T-cell (primary cell): ENCODE measurements around the gene MICAL2. TPM values are rescaled to one million over a fixed set of nuclear protein-coding genes. Genes with fewer than 3 reads are reported as not detected.
A peak's percentile ranks its signal among the peaks of the same experiment; 100 is the strongest.

Source experiments
- ATAC-seq, 4 experiments: fragments of 200-7000 bp in 3 of 4; fragments of 150-1000 bp in 1 of 4; cut with Tn5 transposase; replicated peaks in 1 of 4; 1 replicate in 3 of 4; 2 replicates in 1 of 4; pipeline ENCODE4 v1.10.0; 2021; ENCODE audit warnings: moderate library complexity in 3 of 4, mild to moderate bottlenecking in 2 of 4, moderate number of reproducible peaks in 1 of 4
- CTCF ChIA-PET, 2 donors: fragments of 300-600 bp; sonication (Branson Sonifier 250); formaldehyde crosslinking; loops; one replicate each; lab custom pipeline; 2022; ENCODE audit warnings: antibody characterized with exemption in 2 of 2; lab: Charles Lee
- POLR2A ChIA-PET, 2 donors: fragments of 300-600 bp; sonication (Branson Sonifier 250); formaldehyde crosslinking; loops; one replicate each; lab custom pipeline; 2022; ENCODE audit warnings: antibody characterized with exemption in 2 of 2; lab: Charles Lee
- DNase-seq, 35 experiments: peaks; one replicate each; pipeline versions ENCODE4 v3.0.0 to v3.0.0-alpha.2; 2013 to 2023
- H3K27ac ChIP-seq: one replicate; pipeline ENCODE4 v1.5.1; 2013; ENCODE audit warnings: low read length
- H3K27me3 ChIP-seq, 2 experiments: replicated peaks in 1 of 2; 1 replicate in 1 of 2; 2 replicates in 1 of 2; pipeline versions ENCODE4 v1.6.1 to v1.7.0; 2013; ENCODE audit warnings: low read length in 1 of 2, mixed read lengths in 1 of 2; ENCODE audit not compliant: control insufficient read depth in 2 of 2, insufficient read depth in 2 of 2; ENCODE audit errors: extremely low read depth in 1 of 2
- H3K36me3 ChIP-seq, 2 donors: 1 replicate in 1 of 2; 2 replicates in 1 of 2; pipeline versions ENCODE4 v1.6.1 to v1.7.0; 2013; ENCODE audit warnings: low read length in 1 of 2; ENCODE audit not compliant: control insufficient read depth in 2 of 2, insufficient read depth in 1 of 2; ENCODE audit errors: extremely low read depth in 1 of 2
- H3K4me1 ChIP-seq, 2 experiments: 1 replicate in 1 of 2; 2 replicates in 1 of 2; pipeline versions ENCODE4 v1.6.1 to v1.7.0; 2013; ENCODE audit warnings: low read length in 2 of 2, mixed read lengths in 1 of 2; ENCODE audit not compliant: insufficient read depth in 2 of 2, control insufficient read depth in 1 of 2; ENCODE audit errors: extremely low read depth in 1 of 2
- H3K4me3 ChIP-seq, 2 donors: 1 replicate in 1 of 2; 2 replicates in 1 of 2; pipeline versions ENCODE4 v1.5.1 to v1.7.0; 2013; ENCODE audit warnings: mild to moderate bottlenecking in 2 of 2, low read length in 1 of 2, moderate library complexity in 1 of 2; ENCODE audit not compliant: control insufficient read depth in 1 of 2; ENCODE audit errors: extremely low read depth in 1 of 2
- H3K9me3 ChIP-seq: 2 replicates; pipeline ENCODE4 v1.7.0; 2013
- H3K27ac Mint-ChIP-seq, 2 donors: one replicate each; pipeline ENCODE4 v1.8.0; 2020 to 2021; ENCODE audit warnings: mild to moderate bottlenecking in 2 of 2, mixed read lengths in 2 of 2
- H3K27me3 Mint-ChIP-seq, 2 donors: one replicate each; pipeline ENCODE4 v1.8.0; 2021 to 2022; ENCODE audit warnings: mixed read lengths in 2 of 2
- H3K36me3 Mint-ChIP-seq: one replicate; pipeline ENCODE4 v1.8.0; 2021; ENCODE audit warnings: mixed read lengths
- H3K4me1 Mint-ChIP-seq, 3 donors: one replicate each; pipeline ENCODE4 v1.8.0; 2020 to 2022; ENCODE audit warnings: mixed read lengths in 3 of 3, mild to moderate bottlenecking in 1 of 3
- H3K4me3 Mint-ChIP-seq, 3 donors: one replicate each; pipeline ENCODE4 v1.8.0; 2020 to 2022; ENCODE audit warnings: mild to moderate bottlenecking in 3 of 3, mixed read lengths in 3 of 3, moderate library complexity in 3 of 3
- H3K9me3 Mint-ChIP-seq, 3 donors: one replicate each; pipeline ENCODE4 v1.8.0; 2020 to 2022; ENCODE audit warnings: mixed read lengths in 3 of 3
- WGBS: methylation state at CpG from one replicate; pipeline ENCODE4 v1.1.5; 2013; ENCODE audit warnings: missing lambda C conversion rate; ENCODE audit not compliant: insufficient coverage; 5-methylcytosine and 5-hydroxymethylcytosine counted together
- total RNA-seq, 35 experiments: library from RNA in 6 of 35; stranded (reverse) in 6 of 35; fragments of 120-200 nt in 1 of 35; gene quantifications; one replicate each; pipeline versions ENCODE4 v1.2.1 to v1.2.4 and lab custom pipeline; 2013 to 2026

The MICAL2 gene
- total RNA-seq, 5 donors from 2014 or later (not counting 1 experiment from before 2014, with no cell fraction given) = 13.7 to 38.7 (median 22.9) TPM

- H3K36me3 Mint-ChIP-seq = no peaks in the 10 kb centered on the region
- POLR2A ChIA-PET = no interaction called here
- WGBS = no CpG with 5 or more reads among the region's 2 CpGs
These were observed 176.6 kb downstream of the MICAL2 start for GRCh38 chr11:12287009-12287373.

GRCh38 chr11:12287374-12288211 lies 177.2 kb downstream of the MICAL2 start:
- no peak overlapping the region for H3K4me3 Mint-ChIP-seq
- Histone ChIP-seq H3K4me3 (no peak overlapping the region), H3K27ac (no peak overlapping the region), H3K27me3 (peaks cover 0 to 4% of the 10 kb centered on the region in 2 experiments), H3K36me3 (no peaks in the 10 kb centered on the region), H3K9me3 (no peaks in the 10 kb centered on the region), H3K4me1 (peaks cover 4 to 15% of the 10 kb centered on the region in 2 experiments)
- H3K27me3 Mint-ChIP-seq = no peaks in the 10 kb centered on the region
- ChIA-PET POLR2A (no interaction called here), CTCF (interaction anchor here (0.6 to 2.2 kb wide), 6 partner anchors 8 to 267 kb away, joined by 3 to 8 read pairs (median 3); no protein-coding TSS in a partner anchor)
- H3K27ac Mint-ChIP-seq = no peak overlapping the region
- ATAC-seq (no peak), DNase-seq (no peak)
- no peaks in the 10 kb centered on the region for H3K9me3 Mint-ChIP-seq
- WGBS = 88% methylated on average over 11 of the region's 13 CpGs
- H3K4me1 Mint-ChIP-seq = peaks cover 10 to 25% (median 12%) of the 10 kb centered on the region in 3 donors
- H3K36me3 Mint-ChIP-seq = no peaks in the 10 kb centered on the region

More at GRCh38 chr11:12287009-12287373, 176.6 kb downstream of the MICAL2 start:
- Mint-ChIP-seq H3K9me3 (no peaks in the 10 kb centered on the region), H3K27me3 (no peaks in the 10 kb centered on the region), H3K4me3 (no peak overlapping the region), H3K27ac (no peak overlapping the region), H3K4me1 (peaks cover 10 to 25% (median 12%) of the 10 kb centered on the region in 3 donors)
- CTCF ChIA-PET = interaction anchor here (0.6 to 2.2 kb wide), 4 partner anchors 9 to 245 kb away, joined by 3 to 8 read pairs (median 4); no protein-coding TSS in a partner anchor
- DNase-seq (no peak), ATAC-seq (no peak)
- Histone ChIP-seq H3K4me1 (peaks cover 4 to 17% of the 10 kb centered on the region in 2 experiments), H3K27me3 (peaks cover 0 to 6% of the 10 kb centered on the region in 2 experiments), H3K9me3 (no peaks in the 10 kb centered on the region), H3K27ac (no peak overlapping the region), H3K4me3 (no peak overlapping the region), H3K36me3 (no peaks in the 10 kb centered on the region)

- WGBS = 51% methylated on average over 11 of the region's 12 CpGs
- no peaks in the 10 kb centered on the region for H3K27me3 Mint-ChIP-seq
- Histone ChIP-seq H3K36me3 (no peaks in the 10 kb centered on the region), H3K4me1 (peaks cover 4 to 15% of the 10 kb centered on the region in 2 experiments), H3K27me3 (peaks cover 0 to 4% of the 10 kb centered on the region in 2 experiments), H3K4me3 (no peak overlapping the region), H3K27ac (no peak overlapping the region), H3K9me3 (no peaks in the 10 kb centered on the region)
- ChIA-PET POLR2A (no interaction called here), CTCF (interaction anchor here (0.6 to 1.6 kb wide), 11 partner anchors 9 to 607 kb away, joined by 3 to 8 read pairs (median 3); no protein-coding TSS in a partner anchor)
- DNase-seq = peak in 26 of 35 experiments; percentile 5 to 64 (median 33)
- no peaks in the 10 kb centered on the region for H3K9me3 Mint-ChIP-seq
- peak in 1 of 4 experiments; percentile 44 for ATAC-seq
- H3K4me3 Mint-ChIP-seq = no peak overlapping the region
- H3K36me3 Mint-ChIP-seq = peaks cover 3% of the 10 kb centered on the region
- peaks cover 10 to 25% (median 12%) of the 10 kb centered on the region in 3 donors for H3K4me1 Mint-ChIP-seq
- no peak overlapping the region for H3K27ac Mint-ChIP-seq
These were observed 178.0 kb downstream of the MICAL2 start for GRCh38 chr11:12288212-12288930.

- H3K27ac Mint-ChIP-seq = no peak overlapping the region
- H3K9me3 Mint-ChIP-seq = no peaks in the 10 kb centered on the region
- CTCF ChIA-PET = interaction anchor here (0.5 to 1.6 kb wide), 18 partner anchors 8 to 1526 kb away, joined by 3 to 13 read pairs (median 4); no protein-coding TSS in a partner anchor
These were observed 178.7 kb downstream of the MICAL2 start for GRCh38 chr11:12288931-12289666.

GRCh38 chr11:12289667-12290476 lies 179.5 kb downstream of the MICAL2 start:
- Mint-ChIP-seq H3K9me3 (no peaks in the 10 kb centered on the region), H3K4me1 (peaks cover 10 to 25% (median 12%) of the 10 kb centered on the region in 3 donors), H3K36me3 (peaks cover 6% of the 10 kb centered on the region), H3K27me3 (no peaks in the 10 kb centered on the region), H3K27ac (no peak overlapping the region), H3K4me3 (no peak overlapping the region)
- ATAC-seq (peak in 1 of 4 experiments; percentile 22), DNase-seq (no peak)
- Histone ChIP-seq H3K27me3 (peaks cover 0 to 4% of the 10 kb centered on the region in 2 experiments), H3K27ac (no peak overlapping the region), H3K9me3 (no peaks in the 10 kb centered on the region), H3K4me1 (peaks cover 4 to 15% of the 10 kb centered on the region in 2 experiments), H3K4me3 (no peak overlapping the region), H3K36me3 (peaks cover 0 to 4% of the 10 kb centered on the region in 2 donors)
- CTCF ChIA-PET = interaction anchor here (0.5 to 3.5 kb wide), 14 partner anchors 9 to 1480 kb away, joined by 3 to 15 read pairs (median 6); no protein-coding TSS in a partner anchor
- POLR2A ChIA-PET = interaction anchor here in 1 of 2 donors (0.6 to 0.7 kb wide), 3 partner anchors 53 to 735 kb away, joined by 3 to 9 read pairs (median 7); no protein-coding TSS in a partner anchor
- 0% methylated on average over 1 of the region's 7 CpGs for WGBS

More at GRCh38 chr11:12288931-12289666, 178.7 kb downstream of the MICAL2 start:
- POLR2A ChIA-PET = interaction anchor here in 1 of 2 donors (0.6 kb wide), 2 partner anchors 189 to 735 kb away, joined by 7 to 9 read pairs; no protein-coding TSS in a partner anchor
- H3K4me3 Mint-ChIP-seq = no peak overlapping the region
- DNase-seq = no peak
- 97% methylated on average over 11 of the region's 14 CpGs for WGBS
- Histone ChIP-seq H3K9me3 (no peaks in the 10 kb centered on the region), H3K4me3 (no peak overlapping the region), H3K27ac (no peak overlapping the region), H3K27me3 (peaks cover 0 to 4% of the 10 kb centered on the region in 2 experiments), H3K36me3 (peaks cover 0 to under 1% of the 10 kb centered on the region in 2 donors), H3K4me1 (peaks cover 4 to 15% of the 10 kb centered on the region in 2 experiments)
- peaks cover 6% of the 10 kb centered on the region for H3K36me3 Mint-ChIP-seq
- peaks cover 10 to 25% (median 12%) of the 10 kb centered on the region in 3 donors for H3K4me1 Mint-ChIP-seq
- ATAC-seq = no peak
- no peaks in the 10 kb centered on the region for H3K27me3 Mint-ChIP-seq
